Epithelial cell of proximal tubule (primary cell): ENCODE data around the gene RPTOR. TPM values are rescaled to one million over a fixed set of nuclear protein-coding genes. Genes with fewer than 3 reads are reported as not detected.

Experiments used
- DNase-seq: peaks from one replicate; pipeline ENCODE4 v3.0.0-alpha.2; 2011; ENCODE audit warnings: low read depth
- H3K4me3 ChIP-seq: 2 replicates; pipeline ENCODE4 v1.5.1; 2011; ENCODE audit warnings: low read depth, mild to moderate bottlenecking, low read length
- total RNA-seq: library from RNA; depleted of rRNA; stranded (reverse); fragments of >200 nt; gene quantifications from 2 replicates; pipeline ENCODE4 v1.2.3, GENCODE V29; 2015
- TF ChIP-seq, protein P1 (sequence below): conservative IDR thresholded peaks from 2 replicates; pipeline ENCODE4 v1.5.1; 2012; ENCODE audit warnings: low read depth, mild to moderate bottlenecking, low read length

Gene RPTOR
- total RNA-seq, 1 donor from 2014 or later: 24.4 TPM

DNA sequence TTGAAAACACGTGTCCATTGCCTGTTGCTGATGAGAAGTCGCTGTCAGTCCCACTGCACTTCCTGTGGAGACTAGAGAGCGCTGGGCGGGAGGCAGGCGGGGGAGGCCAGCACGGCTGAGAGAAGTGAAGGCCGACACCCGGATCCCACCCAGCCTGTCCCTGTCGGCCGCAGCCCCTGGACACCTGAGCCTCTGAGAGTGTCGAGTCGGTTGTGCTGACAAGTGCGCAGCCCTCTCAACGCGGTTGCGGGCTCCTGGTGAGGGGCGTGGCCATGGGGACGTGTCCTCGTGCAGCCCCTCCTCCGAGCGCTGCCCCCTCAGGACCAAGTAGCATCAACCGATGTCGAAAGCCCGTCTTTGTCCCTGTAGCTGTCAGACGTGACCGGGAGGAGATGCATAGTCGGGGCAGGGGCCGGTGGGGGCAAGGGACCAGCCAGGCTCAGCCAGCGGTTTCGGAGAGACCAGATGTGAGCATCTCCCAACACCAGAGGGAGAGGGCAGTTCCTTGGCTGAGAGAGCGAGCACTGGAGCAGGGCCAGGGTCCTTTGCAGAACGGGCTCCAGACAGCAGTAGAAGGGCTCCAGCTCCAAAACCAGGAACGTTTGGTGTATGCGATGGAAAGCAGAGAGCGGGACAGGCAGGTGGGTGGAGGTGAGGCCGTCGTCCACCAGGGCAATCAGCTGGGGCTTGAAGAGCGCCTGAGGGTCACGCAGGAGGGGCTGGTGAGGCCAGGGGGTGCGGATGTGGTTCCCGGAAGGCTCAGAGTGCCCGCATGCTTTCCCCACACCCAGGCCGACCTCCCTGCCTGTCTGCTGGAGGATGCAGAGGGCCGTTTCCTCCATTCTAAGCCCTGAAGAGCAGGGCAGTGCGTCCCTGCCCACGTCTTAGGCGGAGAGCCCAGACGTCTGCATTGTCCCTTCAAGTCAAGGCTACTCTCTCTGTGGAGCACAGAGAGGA lies 403.7 kb downstream of the RPTOR start:
- H3K4me3 ChIP-seq: no peak overlapping the region
- TF ChIP-seq, protein P1, sequence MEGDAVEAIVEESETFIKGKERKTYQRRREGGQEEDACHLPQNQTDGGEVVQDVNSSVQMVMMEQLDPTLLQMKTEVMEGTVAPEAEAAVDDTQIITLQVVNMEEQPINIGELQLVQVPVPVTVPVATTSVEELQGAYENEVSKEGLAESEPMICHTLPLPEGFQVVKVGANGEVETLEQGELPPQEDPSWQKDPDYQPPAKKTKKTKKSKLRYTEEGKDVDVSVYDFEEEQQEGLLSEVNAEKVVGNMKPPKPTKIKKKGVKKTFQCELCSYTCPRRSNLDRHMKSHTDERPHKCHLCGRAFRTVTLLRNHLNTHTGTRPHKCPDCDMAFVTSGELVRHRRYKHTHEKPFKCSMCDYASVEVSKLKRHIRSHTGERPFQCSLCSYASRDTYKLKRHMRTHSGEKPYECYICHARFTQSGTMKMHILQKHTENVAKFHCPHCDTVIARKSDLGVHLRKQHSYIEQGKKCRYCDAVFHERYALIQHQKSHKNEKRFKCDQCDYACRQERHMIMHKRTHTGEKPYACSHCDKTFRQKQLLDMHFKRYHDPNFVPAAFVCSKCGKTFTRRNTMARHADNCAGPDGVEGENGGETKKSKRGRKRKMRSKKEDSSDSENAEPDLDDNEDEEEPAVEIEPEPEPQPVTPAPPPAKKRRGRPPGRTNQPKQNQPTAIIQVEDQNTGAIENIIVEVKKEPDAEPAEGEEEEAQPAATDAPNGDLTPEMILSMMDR: no peak
- DNase-seq: no peak

DNA sequence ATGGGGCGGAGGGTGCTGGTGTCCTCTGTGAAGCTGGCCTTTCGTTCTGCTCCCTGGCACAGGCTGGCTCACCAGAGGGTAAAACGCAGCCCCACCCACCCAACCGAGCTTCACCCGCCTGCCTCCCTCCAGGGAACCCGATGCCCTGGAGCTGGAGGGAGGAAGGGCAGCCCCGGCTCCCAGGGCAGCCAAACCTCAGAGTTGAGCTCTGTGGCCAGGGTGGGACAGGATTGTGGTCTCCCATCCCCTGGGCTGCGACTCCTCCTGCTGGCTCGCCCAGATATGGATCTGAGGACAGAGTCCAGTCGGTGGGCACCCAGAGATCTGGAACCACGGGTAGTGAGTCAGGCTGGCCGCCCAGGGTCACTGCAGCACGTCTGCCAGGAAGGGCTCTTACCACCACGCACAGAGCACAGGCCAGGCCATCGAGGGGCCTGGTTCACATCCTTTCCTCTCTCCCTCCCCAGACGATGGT lies 404.4 kb downstream of the RPTOR start:
- DNase-seq: no peak
- TF ChIP-seq, protein P1: no peak
- H3K4me3 ChIP-seq: no peak overlapping the region

DNA sequence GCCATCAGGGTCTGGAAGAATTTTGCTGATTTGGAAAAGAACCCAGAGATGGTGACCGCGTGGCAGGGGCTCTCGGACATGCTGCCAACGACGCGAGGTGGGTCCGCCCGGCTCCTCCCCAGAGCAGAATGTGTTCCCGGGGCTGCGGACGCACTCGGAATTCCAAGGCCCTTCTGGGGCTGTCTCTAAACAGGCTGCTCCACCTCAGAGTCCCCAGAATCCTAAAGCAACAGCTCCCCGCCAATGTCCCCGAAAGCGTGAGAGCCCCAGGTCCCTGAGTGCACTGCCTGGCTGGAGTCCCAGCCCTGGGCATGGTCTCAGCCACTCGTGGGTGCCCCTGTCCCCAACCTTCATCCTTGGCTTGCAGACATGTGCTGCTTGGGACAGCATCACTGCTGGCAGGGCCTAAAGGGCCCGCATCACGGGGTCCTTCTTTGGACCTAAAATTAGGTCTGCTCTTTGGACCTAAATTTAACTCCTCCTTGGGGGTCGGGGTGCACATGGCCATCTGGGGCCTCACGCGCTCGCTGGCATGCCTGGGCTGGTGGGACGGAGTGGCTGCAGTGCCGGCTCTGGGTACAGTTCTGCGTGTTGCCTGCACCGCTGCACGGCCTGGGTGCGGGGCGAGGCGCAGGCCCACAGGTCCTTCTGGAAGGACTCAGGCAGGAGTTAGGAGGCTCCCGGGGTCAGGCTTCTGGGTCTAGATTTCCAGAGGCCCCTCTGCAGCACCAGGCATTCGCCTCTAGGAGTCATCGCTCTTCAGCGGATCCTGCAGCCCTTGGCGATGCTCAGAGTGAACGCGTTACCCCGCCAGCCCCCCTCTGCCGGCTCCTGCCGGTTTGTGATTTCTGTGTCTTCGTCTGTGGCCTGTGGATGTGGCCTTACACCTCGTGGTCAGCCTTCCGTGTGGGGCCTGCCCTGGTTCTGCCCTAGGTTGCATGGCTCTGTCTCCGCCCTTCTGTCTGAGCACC lies 405.1 kb downstream of the RPTOR start:
- no peak overlapping the region for H3K4me3 ChIP-seq
- no peak for DNase-seq
- TF ChIP-seq, protein P1: no peak

DNA sequence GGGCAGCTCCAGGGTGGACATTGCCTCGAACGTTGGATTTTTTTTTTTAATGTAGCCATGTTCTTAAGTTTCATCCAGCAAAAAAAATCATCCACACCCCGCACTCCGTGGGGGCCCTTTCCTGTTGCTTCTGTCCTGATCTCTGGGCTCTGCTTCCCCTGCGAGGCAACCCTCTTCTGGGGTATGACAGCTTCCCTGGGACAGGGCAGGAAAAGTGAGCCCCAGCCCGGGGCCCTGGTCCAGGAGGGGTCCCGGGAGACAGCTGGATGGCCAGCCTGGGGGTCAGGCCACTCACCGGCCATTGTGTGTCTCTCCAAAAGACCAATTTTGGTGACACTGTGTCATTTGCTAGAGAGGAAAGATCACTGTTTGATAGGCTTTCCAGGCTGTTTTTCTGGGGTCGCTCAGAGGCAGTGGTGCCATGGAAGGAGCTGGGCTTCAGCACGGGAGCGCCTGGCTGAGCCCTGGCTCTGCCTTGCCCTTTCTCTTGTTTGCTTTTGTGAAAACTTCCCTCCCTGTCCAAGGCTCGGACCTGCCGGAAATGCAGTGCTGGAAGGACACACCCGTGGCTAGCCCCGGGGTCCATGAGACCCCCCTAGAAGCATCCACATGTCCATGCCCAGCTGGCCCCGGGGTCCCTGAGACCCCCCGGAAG lies 406.0 kb downstream of the RPTOR start:
- no peak overlapping the region for H3K4me3 ChIP-seq
- TF ChIP-seq, protein P1: no peak

DNA sequence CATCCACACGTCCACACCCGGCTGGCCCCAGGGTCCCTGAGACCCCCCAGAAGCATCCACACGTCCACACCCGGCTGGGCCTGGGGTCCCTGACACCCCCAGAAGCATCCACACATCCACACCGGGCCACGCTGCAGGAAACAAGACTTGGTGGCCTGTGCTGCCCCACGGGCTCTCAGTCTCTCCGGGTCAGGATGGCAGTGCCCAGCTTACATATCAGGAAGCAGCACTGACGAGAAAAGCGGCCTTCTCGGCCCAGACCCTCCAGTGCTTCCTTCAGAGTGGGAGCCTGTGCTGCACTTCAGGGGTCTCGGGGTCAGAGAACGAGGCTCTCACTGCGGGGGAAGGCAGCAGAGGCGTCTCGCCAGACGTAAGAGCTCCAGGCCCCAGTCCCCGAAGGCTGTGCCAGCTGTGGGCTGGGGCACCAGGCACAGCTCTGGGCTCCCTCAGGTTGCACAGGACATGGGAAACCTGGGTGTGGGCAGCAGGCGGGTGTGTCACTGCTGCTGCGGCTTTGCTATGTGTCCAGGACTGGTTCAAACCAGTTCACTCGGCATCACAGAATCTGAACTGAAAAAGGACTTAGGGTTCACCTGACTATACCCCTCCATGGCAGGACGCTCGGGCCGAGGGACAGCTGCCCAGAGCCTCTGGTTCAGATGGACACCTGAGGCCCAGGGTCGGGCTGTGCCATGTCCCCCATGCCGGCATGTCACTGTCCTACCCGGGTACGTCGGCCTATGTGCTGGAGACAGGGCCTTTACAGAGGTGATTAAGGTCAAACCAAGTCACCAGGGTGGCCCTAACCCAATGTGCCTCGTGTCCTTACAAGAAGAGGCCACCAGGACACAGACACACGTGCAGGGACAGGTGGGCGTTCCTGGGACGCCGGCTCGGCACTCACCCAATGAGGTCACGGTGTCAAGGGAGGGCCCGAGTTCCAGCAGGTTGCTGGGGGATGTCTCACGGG lies 406.8 kb downstream of the RPTOR start:
- DNase-seq: no peak
- no peak overlapping the region for H3K4me3 ChIP-seq
- TF ChIP-seq, protein P1: no peak

More for the DNA sequence above, 406.0 kb downstream of the RPTOR start:
- no peak for DNase-seq
